Measurements from ENCODE around the gene TPRG1L.
"Not testable (repeated sequence)": the region's sequence is repeated elsewhere in the genome, so short reads cannot be mapped to it uniquely, and the experiment has no call there.

The TPRG1L gene

DNA sequence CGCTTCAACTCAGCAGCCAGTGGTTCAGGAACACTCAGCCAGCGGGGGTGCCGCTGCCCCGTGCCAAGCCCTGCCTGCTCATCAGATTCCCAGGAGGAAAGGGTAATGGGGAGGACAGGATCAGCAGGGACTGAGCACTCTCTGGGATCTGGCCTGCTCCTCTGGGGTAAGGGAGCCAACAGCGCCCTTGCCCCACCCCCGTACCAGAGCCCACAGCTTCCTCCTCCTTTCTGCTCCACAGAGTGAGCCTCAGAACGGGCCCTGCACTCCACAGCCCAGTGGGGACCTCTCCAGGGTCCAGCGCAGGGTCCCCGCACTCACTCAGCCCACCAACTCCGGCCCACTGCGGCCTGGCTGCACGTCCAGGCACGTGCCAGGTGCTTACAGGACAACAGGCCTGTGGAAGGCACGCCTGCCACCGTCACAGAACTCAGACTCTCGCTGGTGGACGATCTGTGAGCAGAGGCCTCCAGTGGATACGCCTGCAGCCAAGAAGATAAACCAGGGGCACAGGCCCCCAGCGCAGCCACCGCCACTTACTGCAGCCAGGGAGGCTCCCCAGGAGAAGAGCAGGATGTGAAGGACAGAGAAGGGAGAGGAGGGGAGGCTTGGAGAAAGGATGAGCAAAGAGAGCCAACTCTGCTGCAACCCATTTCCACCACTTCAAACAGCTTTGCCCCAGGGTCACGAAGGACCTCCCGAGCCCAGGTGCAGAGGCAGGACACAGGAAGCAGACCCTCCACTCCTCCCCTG is 15.6 kb upstream of the TPRG1L start:
- DNase-seq (ENCODE audit: low spot score) = no peak

DNA sequence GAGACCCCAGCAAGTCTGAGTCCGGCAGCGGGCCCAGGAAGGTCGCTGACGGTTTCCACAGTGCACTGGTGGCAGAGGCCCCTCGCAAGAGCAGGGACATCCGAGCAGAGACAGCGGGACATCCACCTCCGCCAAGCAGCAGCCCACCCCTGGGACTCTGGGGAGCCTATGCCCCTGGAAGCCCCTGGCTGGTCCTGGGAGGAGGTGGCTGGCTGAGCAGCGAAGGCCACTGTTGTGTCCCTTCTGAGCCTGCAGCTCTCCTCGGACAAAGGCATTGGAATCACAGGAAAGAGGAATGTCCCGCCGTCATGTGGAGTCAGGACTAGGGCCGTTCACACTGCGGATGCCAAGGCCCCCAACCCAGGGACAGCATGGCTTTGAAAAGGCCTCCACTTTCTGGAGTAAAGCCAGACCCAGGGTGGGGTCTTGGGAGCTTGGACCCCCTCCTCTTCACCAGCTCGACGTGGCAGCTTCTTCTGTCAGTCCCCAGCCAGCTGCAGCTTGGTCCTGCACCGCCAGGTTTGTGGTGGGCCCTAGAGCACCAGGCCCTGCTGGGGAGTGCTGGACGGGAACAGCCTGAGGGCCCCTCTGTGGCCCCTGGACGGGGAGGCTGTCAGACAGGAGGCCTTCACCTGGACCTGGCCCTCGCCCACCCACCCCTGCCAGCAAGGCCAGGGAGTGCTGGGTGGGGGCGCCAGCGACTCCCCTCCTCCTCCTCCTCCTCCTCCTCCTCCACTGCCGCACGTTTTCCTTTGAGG is 14.9 kb upstream of the TPRG1L start:
- no peak for DNase-seq (ENCODE audit: low spot score)

GRCh38 chr1:3610527-3611169 is 14.2 kb upstream of the TPRG1L start:
- DNase-seq (ENCODE audit: low spot score) = no peak

DNA sequence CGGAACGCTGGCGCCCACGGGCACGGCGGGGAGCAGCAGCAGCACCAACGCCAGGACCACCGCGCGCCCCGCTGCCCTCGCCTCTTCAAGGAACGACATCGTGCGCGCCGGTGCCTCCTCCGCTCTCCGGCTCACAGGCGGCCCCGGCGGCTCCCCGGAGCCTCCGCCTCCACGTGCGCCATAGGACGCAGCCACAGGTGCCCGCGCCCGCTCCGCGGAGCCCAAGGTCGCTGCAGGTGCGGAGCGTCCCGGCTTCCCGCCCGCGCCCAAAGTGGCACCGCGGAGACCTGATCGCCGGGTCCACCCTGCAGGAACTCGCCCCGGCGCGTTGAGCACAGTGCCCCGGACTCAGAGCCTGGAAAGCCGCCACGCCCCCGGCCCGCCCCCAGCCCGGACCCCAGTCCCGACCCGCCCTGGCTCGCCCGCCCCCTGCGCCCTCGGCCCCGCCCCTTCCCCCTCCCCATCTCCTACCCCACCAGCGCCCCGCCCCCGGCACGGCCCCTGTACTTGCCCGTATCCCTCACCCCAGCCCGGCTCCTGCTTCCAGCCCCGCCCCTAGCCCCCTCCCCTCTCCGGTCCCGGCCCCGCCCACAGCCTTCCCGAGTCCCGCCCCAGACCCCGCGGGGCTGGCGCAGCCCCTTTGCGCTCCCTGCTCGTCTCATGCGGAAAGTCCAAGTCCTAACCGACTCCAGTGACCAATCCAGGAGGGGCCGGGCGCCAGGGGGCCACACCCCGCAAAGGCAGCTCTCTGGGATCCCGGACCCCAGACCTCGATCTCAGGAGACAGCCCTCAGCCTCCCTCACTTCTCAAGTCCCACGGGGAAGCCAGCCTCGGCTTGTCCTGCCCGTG is 13.4 kb upstream of the TPRG1L start, which contains the start of gene MEGF6:
MEGF6 (minus strand) TSS at position 339 of the 850 bp plus-strand sequence; CDS start at position 99, 240 bp downstream.
- DNase-seq (ENCODE audit: low spot score) = no peak

- DNase-seq (ENCODE audit: low spot score) = no peak
Observed at GRCh38 chr1:3612123-3612522, 12.7 kb upstream of the TPRG1L start.

GRCh38 chr1:3614755-3615742 is 9.8 kb upstream of the TPRG1L start:
- DNase-seq (ENCODE audit: low spot score) = no peak

- no peak for DNase-seq (ENCODE audit: low spot score)
Observed at GRCh38 chr1:3616861-3617260, 8.0 kb upstream of the TPRG1L start.

DNA sequence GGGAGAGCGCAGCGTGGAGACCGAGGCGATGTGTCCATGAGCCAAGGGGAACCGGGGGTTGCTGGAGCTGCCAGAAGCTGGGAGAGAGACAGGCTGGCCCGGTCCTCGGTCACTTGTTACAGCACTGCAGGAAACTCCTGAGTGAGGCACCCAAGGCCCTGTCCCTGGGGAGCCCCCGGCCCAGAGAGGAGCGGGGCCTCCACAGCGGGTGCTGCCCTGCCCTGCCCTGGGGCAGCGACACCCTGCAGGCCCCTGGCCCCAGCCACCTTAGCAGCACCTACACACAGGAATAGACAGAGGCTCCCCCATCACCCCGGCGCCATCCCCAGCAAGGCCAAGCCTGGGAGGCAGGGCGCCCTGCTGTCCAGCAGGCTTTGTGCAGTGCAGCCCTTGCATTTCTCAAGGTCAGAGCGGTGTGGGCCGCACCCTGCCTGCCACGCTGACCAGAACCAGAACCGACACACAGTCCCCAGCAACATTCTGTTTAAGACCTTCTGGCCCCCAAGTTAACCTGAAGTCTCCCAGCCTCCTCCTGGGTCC is 6.9 kb upstream of the TPRG1L start:
- DNase-seq (ENCODE audit: low spot score) = no peak

DNA sequence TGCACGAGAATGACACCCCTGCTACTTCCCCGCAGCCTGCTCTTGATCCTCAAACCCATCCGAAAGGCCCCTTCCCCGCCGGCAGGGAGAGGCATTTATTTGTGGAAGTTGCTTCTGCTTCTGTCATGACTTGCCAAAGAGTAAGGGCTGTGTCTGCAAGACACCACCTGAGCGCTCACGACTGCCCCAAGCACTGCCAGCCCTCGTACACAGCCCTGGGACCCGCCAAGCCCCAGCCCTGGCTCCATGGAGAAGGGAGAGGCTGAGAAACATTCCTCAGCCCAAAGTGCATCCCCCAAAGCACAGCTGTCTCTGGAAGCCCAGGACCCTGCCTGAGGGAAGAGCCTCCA is 6.3 kb upstream of the TPRG1L start:
- DNase-seq (ENCODE audit: low spot score) = no peak

- DNase-seq (ENCODE audit: low spot score) = peak; percentile 76
Observed at GRCh38 chr1:3618881-3619671, 5.7 kb upstream of the TPRG1L start.

GRCh38 chr1:3620708-3621107 is 4.1 kb upstream of the TPRG1L start:
- DNase-seq (ENCODE audit: low spot score) = no peak

GRCh38 chr1:3621151-3621671 is 3.6 kb upstream of the TPRG1L start:
- peak; percentile 72 for DNase-seq (ENCODE audit: low spot score)

DNA sequence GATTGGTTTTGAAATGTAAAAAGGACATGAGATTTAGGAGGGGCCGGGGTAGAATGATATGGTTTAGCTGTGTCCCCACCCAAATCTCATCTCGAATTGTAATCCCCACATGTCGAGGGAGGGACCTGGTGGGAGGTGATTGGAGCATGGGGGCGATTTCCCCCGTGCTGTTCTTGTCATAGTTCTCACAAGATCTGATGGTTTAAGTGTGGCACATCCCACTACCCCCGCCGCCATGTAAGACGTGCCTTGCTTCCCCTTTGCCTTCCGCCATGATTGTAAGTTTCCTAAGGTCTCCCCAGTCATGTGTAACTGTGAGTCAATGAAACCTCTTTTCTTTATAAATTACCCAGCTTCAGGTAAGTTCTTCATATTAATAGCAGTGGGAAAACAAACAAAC is 2.7 kb upstream of the TPRG1L start:
- not testable (repeated sequence) for DNase-seq (ENCODE audit: low spot score)

DNA sequence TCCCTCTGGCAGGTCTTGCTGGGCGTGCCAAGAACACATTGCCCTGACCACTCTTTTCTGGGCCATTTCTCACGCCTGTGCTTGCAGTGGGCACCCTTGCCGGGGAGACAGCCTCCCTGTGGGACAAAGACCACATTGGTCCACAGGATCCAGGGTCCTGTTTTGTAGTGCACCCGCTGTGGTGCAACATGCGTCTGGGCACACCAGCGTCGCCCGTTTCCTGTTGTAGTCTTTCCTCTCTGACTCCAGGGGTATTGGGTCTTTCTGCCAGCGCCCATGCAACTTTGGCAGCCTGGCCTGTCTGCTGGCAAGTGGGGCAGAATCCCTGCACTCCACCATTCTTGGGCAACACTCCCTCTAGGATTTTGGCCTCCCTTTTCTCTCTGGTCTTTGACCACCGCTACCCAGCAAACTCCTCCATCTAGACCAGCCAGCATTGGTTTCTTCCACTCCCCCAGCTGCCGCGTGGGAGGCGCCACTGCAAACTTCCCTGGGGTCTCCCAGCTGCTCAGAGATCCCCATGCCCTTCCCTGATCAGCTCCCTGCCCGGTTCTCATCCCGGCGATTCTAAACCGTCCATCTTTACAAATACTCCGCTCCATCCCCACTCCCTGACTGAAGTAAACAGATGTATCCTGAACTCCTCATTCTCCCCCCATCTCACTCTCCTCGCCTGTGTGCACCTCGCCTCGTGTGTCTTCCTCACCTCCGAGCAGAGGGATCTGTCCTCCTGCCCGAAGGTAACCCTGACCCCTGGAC is 1.2 kb upstream of the TPRG1L start:
- no peak for DNase-seq (ENCODE audit: low spot score)

GRCh38 chr1:3625151-3625907 is 514 bp downstream of the TPRG1L start:
- peak; percentile 74 for DNase-seq (ENCODE audit: low spot score)

DNA sequence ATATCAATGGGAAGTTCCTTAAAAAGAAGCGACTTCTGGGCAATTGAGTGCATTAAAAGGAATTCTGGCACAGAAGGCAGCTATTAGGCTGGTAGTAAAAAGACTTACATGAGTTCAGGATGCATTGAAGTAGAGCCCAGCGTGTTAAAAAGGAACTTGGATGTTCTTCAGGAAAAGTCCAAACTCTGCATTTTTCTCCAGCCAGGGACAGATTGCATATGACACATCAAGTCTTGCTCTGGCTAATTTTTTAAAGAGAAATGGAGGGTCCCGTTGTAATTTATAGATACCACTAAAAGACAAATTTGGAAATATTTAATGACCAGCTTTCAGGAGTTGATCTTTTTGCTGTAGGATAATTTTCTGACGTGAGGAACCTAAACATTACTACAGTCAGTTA is 1.2 kb downstream of the TPRG1L start:
- no peak for DNase-seq (ENCODE audit: low spot score)

DNA sequence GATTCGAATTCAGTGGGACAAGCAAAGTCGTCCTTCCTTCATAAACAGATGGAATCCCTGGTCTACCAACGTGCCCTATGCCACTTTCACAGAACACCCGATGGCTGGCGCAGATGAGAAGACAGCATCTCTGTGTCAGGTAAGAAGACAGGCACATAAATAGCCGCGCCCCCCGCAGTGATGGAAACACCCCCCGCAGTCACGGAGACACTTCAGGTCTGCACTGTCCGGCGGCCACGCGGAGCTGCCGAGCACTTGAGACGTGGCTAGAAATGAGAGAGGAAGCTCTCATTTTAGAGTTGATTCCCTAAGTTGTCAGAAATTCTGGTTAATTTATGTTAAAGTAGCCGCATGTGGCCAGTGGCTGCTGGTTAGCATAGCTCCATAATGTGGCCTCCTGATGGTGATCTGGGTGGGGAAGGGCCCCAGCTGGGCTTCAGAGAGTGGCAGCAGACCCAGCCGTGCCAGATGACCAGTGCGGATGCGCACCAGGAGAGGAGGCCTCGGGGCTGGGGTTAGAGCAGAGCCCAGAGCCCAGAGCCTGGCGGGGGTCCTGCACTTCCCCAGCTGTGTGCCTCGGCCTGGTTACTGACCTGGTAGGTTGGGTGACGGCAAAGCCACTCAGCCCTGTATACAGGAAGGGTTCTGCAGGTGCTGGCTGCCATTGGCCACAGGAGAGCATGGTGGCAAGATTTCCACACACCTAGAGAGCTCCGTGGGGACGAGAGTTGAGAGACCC is 2.9 kb downstream of the TPRG1L start:
- DNase-seq (ENCODE audit: low spot score) = no peak
